ENCODE data around the gene PATZ1. TPM values are rescaled to one million over a fixed set of nuclear protein-coding genes. Genes with fewer than 3 reads are reported as not detected.

The PATZ1 gene
- total RNA-seq, 2 experiments from 2014 or later, result 49.2 to 53.4 TPM

DNA sequence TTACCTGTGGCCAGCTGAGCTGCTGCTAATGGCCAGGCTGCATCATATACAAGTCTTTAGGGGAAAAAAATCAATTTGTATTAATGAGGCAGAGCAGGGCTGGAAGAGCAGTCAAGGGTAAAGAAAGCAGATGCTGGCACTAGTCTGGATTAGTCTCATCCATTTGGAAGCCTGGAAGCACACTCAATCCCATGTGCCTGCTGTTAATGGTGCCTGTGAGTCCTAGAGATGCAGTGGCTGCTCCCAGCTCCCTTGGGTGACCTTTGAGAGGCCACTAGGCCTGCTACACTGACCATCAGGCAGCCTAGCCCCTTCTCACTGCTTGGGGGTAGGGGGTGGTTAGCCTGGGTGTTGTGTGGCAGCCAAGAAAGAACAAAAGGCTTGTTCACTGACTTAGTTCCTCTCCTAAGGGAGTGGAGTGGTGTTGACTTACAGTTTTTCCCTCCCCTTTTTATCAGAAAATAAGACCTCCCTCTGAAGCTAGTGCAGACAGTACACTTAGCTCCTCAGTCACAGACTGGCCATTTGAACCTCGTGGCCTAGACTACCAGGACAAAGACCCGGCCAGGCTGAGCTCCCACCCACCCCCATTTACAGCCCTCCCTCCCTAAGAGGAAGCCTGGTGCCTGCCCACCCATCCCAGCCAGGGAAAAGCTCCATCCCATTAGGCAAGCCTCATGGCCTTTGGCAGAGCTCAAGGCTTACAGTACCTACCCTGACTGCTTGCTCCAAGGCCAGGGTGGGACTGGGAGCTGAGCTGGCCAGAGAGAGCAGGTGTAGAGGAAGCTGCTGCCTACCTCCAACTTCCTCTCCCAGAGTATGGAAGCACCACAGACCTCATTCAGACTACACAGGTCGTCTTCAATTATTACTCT, 61.6 kb downstream of the PATZ1 start:
- Histone ChIP-seq H3K79me2 (ENCODE audit: insufficient read depth, low read depth, low read length) (peaks cover 14% of the 10 kb centered on the region; the same call in 1 of the 2 replicates), H3K36me3 (ENCODE audit: insufficient read depth, low read length) (peaks cover 51% of the 10 kb centered on the region), H3K4me2 (ENCODE audit: low read length) (no peak overlapping the region), H3K4me3 (ENCODE audit: low read depth, low read length, poor library complexity, severe bottlenecking) (no peak overlapping the region), H3K4me1 (ENCODE audit: insufficient read depth, low read length, poor library complexity, severe bottlenecking) (peaks cover 50% of the 10 kb centered on the region), H4K20me1 (ENCODE audit: insufficient read depth, low read length) (no peaks in the 10 kb centered on the region), H2AFZ (ENCODE audit: low read length) (no peak overlapping the region), H3K27ac (ENCODE audit: low read depth, low read length, poor library complexity, severe bottlenecking) (no peak overlapping the region), H3K9me3 (ENCODE audit: low read length) (no peaks in the 10 kb centered on the region), H3K9me2 (ENCODE audit: insufficient read depth, low read length) (no peaks in the 10 kb centered on the region)
- BruUV-seq (replicated peaks), result no TSS peak
- POLR2A ChIA-PET, result no interaction called here
- no peak for DNase-seq (ENCODE audit: low spot score)
- intact Hi-C loops (cut with micrococcal nuclease; ENCODE audit: unreplicated experiment), result no loop called here
- CTCF ChIA-PET (ENCODE audit: unreplicated experiment), result interaction anchor here (0.5 kb wide), 1 partner anchor 210 kb away, joined by 3 read pairs; no protein-coding TSS in a partner anchor
- TF ChIP-seq, protein P1, sequence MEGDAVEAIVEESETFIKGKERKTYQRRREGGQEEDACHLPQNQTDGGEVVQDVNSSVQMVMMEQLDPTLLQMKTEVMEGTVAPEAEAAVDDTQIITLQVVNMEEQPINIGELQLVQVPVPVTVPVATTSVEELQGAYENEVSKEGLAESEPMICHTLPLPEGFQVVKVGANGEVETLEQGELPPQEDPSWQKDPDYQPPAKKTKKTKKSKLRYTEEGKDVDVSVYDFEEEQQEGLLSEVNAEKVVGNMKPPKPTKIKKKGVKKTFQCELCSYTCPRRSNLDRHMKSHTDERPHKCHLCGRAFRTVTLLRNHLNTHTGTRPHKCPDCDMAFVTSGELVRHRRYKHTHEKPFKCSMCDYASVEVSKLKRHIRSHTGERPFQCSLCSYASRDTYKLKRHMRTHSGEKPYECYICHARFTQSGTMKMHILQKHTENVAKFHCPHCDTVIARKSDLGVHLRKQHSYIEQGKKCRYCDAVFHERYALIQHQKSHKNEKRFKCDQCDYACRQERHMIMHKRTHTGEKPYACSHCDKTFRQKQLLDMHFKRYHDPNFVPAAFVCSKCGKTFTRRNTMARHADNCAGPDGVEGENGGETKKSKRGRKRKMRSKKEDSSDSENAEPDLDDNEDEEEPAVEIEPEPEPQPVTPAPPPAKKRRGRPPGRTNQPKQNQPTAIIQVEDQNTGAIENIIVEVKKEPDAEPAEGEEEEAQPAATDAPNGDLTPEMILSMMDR (conservative IDR thresholded peaks at IDR 0.05; ENCODE audit: low read length), result no peak
- TF ChIP-seq EZH2phosphoT487 (IDR thresholded peaks at IDR 0.05; ENCODE audit: borderline replicate concordance, low read depth, low read length), result no peak

DNA sequence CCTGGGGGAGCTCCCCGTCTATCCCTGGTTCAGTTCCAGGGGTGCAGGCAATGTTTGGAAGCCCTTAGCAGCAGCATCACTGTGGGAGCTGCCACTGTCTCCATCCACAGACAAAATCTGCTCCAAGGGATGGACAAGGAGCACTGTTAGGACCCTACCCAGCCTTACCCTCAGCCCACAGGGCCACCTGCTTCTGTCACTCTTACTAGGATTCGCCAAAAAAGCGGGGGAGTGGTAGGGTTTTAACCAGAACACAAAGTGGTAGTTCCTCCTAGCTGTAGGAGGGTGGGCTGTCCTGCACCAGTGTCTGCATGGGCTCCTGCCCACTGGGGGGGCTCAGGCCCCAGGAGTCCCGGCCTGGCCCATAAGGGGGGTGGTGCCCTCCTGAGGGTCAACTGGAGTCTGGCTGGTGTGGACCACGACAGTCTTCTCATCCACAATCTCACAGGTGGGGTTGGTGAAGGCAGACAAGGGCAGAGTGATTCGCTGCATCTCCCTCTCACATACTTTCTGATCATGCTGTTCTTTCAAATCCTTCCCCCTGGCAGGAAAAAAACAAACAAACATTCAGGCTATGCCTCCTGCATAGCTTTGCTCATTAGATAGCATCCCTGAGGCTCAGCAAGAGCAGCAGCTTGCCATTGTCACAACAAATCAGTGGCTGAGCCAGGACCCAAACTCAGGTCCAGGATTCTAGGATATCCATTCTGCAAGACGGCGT, 63.2 kb downstream of the PATZ1 start:
- Histone ChIP-seq H3K9me2 (ENCODE audit: insufficient read depth, low read length) (no peaks in the 10 kb centered on the region), H3K4me2 (ENCODE audit: low read length) (no peak overlapping the region), H3K36me3 (ENCODE audit: insufficient read depth, low read length) (peaks cover 57% of the 10 kb centered on the region), H4K20me1 (ENCODE audit: insufficient read depth, low read length) (no peaks in the 10 kb centered on the region), H3K9me3 (ENCODE audit: low read length) (no peaks in the 10 kb centered on the region), H2AFZ (ENCODE audit: low read length) (no peak overlapping the region), H3K27ac (ENCODE audit: low read depth, low read length, poor library complexity, severe bottlenecking) (no peak overlapping the region), H3K4me3 (ENCODE audit: low read depth, low read length, poor library complexity, severe bottlenecking) (no peak overlapping the region), H3K79me2 (ENCODE audit: insufficient read depth, low read depth, low read length) (peaks cover 4% of the 10 kb centered on the region; the same call in 1 of the 2 replicates), H3K4me1 (ENCODE audit: insufficient read depth, low read length, poor library complexity, severe bottlenecking) (peaks cover 34% of the 10 kb centered on the region)
- no peak for DNase-seq (ENCODE audit: low spot score)
- BruUV-seq (replicated peaks), result no TSS peak
- TF ChIP-seq, protein P1 (conservative IDR thresholded peaks at IDR 0.05; ENCODE audit: low read length), result no peak
- TF ChIP-seq EZH2phosphoT487 (IDR thresholded peaks at IDR 0.05; ENCODE audit: borderline replicate concordance, low read depth, low read length), result no peak
- POLR2A ChIA-PET, result interaction anchor here (0.7 kb wide), 1 partner anchor 14 kb away, joined by 3 read pairs; no protein-coding TSS in a partner anchor
- intact Hi-C loops (cut with micrococcal nuclease; ENCODE audit: unreplicated experiment), result no loop called here
- CTCF ChIA-PET (ENCODE audit: unreplicated experiment), result no interaction called here

Data from OCI-LY7 (cell line).